IPS-15b (cell line): ENCODE measurements around the gene JAKMIP1.
"Not testable (repeated sequence)": the region's sequence is repeated elsewhere in the genome, so short reads cannot be mapped to it uniquely, and the experiment has no call there.

Source experiments
- H3K27me3 ChIP-seq: one replicate; pipeline ENCODE4 v1.6.1; 2013; ENCODE audit warnings: low read length; ENCODE audit not compliant: control insufficient read depth, insufficient read depth
- H3K36me3 ChIP-seq: one replicate; pipeline ENCODE4 v1.6.1; 2013; ENCODE audit warnings: low read length; ENCODE audit not compliant: control insufficient read depth, insufficient read depth
- H3K4me1 ChIP-seq: one replicate; pipeline ENCODE4 v1.6.1; 2013; ENCODE audit warnings: mild to moderate bottlenecking, low read length; ENCODE audit not compliant: control insufficient read depth, insufficient read depth
- H3K4me3 ChIP-seq: one replicate; pipeline ENCODE4 v1.5.1; 2013; ENCODE audit warnings: low read depth, low read length
- H3K9ac ChIP-seq: one replicate; pipeline ENCODE4 v1.6.1; 2013; ENCODE audit warnings: low read depth, mild to moderate bottlenecking, low read length
- H3K9me3 ChIP-seq: one replicate; pipeline ENCODE4 v1.6.1; 2013; ENCODE audit warnings: mild to moderate bottlenecking, low read length; ENCODE audit not compliant: control insufficient read depth, insufficient read depth

The JAKMIP1 gene

DNA sequence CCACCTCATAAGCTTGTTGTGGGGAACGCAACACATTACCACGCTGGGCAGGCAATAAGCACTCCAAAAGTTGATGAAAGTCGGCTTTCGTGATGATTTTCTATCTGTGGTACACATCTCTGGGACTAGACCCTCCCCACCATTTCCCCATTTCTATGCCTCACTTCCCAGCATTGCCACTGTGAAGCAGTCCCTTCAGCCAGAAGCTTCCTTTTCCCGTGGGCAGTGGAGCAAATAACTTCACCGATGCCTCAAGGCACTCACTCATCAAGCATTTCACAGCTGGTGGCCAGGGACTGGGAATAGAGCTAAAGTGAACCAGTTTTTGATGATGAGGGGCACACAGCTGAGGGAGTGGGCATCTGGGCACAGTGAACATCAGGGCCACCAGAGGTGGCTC is 201.0 kb downstream of the JAKMIP1 start:
- no peak overlapping the region for H3K9ac ChIP-seq
- H3K4me1 ChIP-seq, result no peaks in the 10 kb centered on the region
- no peaks in the 10 kb centered on the region for H3K27me3 ChIP-seq
- H3K4me3 ChIP-seq, result no peak overlapping the region
- H3K36me3 ChIP-seq, result no peaks in the 10 kb centered on the region
- no peaks in the 10 kb centered on the region for H3K9me3 ChIP-seq

DNA sequence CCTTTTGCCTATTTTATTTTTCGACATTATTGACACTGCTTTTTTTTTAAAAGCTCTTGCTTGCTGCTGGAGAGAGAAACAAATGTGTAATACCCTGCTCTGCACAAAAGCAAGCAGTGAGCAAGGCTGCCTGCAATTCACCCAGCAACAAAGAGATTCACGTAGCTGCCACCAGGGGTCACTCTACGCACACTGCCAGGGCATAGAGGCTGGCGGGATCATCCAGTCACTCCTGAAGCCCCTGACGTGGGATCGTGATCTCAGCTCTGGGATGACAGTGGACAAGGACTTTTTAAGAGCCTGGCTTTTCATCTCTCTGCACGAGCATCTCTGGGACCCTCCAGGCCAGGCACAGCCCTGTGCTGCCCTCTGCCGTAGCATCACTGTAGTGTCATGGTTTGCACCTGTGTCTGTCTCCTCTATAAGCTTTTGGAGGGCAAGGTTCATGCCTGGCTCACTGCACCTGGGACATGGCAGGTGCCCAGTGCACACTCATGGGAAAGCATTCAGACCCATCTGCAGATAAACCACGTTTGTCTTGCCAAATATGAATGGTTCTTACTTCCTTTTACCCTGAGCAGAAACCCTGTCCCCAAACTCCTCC is 201.9 kb downstream of the JAKMIP1 start:
- Histone ChIP-seq H3K9ac (no peak overlapping the region), H3K27me3 (no peaks in the 10 kb centered on the region), H3K36me3 (no peaks in the 10 kb centered on the region), H3K4me3 (no peak overlapping the region), H3K4me1 (no peaks in the 10 kb centered on the region), H3K9me3 (no peaks in the 10 kb centered on the region)

DNA sequence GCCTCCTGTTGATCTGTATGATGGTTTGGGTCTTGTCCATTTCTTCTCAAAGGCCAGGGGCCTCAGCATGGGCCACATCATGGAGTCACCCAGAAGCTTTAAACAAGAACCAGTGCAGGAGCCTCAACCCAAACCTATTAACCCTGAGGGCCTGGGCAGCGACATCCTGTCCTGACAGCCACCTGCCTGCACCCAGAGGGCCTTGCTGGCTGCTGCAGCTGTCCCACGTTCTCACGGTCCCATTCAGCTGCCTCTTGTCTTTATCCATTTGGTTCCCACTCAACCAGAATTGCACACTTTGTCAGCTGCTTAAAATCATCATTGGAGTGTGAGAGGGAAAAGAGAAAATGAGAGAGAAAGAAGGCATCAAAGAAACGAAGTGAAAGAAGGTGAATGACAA is 203.7 kb downstream of the JAKMIP1 start:
- H3K4me3 ChIP-seq, result no peak overlapping the region
- no peaks in the 10 kb centered on the region for H3K4me1 ChIP-seq
- H3K27me3 ChIP-seq, result no peaks in the 10 kb centered on the region
- no peaks in the 10 kb centered on the region for H3K36me3 ChIP-seq
- H3K9ac ChIP-seq, result no peak overlapping the region
- no peaks in the 10 kb centered on the region for H3K9me3 ChIP-seq

DNA sequence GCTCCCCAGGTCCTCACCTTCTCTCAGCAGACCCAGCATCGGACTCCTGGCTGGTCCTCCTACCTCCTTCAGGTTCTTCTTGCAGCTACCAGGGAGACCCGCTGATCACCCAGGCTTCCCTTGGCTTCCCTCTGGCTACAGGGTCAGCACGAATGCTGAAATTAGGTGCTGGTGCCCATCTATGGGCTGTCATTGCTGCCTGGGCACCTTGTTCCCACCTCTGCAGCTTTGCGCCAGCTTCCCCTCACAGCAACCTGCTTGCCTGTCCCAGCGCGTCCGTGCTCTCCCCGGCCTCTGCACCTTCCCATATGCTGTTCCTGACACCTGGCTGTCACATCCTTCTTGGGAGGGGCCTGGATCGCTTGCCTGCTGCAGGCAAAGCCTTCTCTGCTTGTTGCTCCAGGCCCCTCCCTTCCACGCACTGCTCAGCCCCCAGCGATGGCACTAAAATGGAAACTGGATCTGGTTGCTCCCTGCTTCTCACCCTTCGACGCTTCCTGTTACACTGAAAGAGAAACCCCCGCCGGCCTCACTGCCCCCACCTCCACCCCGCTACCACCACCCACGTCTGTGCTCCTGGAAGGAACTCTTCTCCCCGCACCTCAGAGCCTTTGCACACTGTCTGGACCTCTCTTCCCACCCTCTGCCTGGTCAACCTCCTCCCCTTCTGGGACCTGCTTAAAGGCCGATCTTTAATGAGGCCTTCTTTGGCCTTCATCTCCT is 204.3 kb downstream of the JAKMIP1 start:
- no peaks in the 10 kb centered on the region for H3K36me3 ChIP-seq
- no peak overlapping the region for H3K9ac ChIP-seq
- H3K4me1 ChIP-seq, result no peaks in the 10 kb centered on the region
- H3K9me3 ChIP-seq, result no peaks in the 10 kb centered on the region
- no peak overlapping the region for H3K4me3 ChIP-seq
- H3K27me3 ChIP-seq, result no peaks in the 10 kb centered on the region

DNA sequence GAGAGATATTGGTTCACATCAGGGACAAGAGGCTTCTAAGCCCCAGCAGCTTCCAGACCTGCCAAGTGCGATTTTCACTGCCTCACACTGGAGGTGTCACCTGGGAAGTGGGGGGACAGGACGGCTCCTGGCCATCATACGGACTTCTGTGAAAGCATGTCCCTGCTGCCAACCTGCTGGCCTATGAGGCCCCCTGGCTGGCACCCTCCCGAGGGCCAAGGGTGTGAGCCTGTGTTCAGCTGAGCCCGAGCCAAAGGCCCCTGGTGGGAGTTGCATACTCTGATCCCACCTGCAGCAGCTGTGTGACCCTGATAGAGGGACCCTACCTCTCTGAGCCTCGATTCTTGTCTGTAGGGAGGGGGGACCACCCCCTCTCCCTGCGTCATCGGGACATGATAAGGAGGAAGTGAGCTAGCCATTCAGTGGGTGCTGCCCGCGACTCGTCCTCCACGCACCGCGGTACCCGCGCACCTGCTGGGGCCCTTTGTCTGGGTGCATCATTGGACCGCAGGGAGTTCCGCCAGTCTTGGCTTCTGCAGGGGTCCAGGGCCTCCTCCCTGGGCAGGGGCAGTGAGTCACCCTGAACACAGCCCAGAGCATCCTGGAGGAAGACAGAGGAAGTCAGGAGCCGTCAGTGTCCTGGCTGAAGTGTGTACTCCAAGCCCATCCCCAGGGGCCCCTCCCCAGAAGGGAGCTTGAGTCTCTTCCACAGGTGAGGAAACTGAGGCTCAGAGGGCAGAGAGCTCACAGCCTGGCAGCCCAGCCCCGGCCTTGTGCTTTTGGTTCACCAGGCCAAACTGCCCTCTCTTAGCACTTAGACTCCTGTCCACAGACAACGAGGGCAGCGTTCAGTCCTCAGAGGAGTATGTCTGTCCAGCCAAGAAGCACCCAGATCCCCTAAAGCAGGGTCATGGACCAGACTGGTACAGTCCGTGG is 206.2 kb downstream of the JAKMIP1 start:
- no peaks in the 10 kb centered on the region for H3K27me3 ChIP-seq
- no peak overlapping the region for H3K9ac ChIP-seq
- no peak overlapping the region for H3K4me3 ChIP-seq
- no peaks in the 10 kb centered on the region for H3K9me3 ChIP-seq
- no peaks in the 10 kb centered on the region for H3K4me1 ChIP-seq
- H3K36me3 ChIP-seq, result no peaks in the 10 kb centered on the region

DNA sequence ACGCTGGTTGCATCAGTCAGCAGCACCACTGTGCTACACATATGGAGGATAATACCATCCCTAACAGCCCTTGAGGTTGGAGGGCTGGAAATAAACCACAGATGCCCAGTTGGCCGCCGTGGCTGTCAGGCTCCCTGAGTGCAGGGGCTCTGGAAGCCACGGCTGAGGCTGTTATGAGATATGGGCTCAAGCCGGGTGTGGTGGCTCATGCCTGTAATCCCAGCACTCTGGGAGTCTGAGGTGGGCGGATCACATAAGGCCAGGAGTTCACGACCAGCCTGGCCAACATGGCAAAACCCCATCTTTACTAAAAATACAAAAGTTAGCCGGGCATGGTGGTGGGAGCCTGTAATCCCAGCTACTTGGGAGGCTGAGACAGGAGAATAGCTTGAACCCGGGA is 207.0 kb downstream of the JAKMIP1 start:
- not testable (repeated sequence) for H3K36me3 ChIP-seq, H3K4me1 ChIP-seq, H3K9ac ChIP-seq, H3K27me3 ChIP-seq, H3K4me3 ChIP-seq, H3K9me3 ChIP-seq

DNA sequence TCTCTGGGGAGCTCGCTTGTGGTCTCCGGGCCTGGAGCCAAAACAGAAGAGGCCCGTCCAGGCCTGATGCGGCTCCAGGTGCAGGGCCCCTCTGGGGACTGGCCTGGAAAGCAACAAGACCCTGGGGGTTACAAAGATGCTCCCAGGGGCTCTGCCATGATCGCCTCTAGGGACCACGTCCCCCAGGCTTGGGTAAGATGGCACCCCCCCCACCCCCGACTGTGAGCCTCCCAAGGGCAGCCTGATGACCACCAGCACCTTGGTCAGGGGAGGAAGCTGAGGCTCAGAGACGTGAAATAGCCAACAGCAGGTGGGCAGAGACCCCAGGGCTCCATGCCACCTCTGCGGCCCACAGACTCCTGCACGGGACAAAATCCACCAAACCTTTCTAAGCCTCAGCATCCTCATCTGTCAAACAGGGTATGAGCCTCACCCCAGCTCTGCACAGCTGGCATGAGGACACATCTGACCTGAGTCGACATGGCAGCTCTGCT is 207.5 kb downstream of the JAKMIP1 start:
- Histone ChIP-seq H3K9ac (no peak overlapping the region), H3K4me1 (no peaks in the 10 kb centered on the region)

DNA sequence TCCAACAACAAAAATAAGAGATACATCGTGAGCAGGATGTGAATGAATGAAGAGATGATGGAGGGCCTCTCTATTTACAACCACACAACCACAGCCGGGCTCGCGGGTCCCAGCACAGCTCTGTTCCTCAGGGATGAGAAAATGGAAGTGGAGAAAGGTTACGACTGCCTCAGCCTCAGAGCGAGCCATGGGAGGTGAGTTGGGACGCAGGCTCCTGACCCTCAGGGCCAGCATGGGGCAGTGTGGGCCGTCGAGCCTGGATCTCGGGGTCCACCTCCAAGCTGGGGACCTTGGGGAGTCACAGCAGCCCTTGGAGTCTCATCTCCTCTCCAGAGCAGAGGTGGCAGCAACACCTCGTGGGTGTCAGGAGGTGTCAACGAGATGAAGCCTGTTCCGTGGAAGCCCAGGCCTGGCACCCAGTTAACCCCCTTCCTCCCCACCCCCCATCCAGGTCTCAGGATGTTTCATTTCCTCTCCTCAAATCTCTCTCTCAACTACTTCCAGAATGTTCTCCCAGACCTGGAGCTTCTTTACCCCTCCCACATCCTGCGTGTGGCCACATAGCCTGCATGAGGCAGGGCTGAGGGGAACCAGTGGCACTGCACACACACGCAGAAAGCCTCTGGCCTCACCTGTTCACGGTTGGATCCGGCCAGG is 208.1 kb downstream of the JAKMIP1 start:
- H3K36me3 ChIP-seq, result no peaks in the 10 kb centered on the region
- H3K4me1 ChIP-seq, result no peaks in the 10 kb centered on the region
- no peak overlapping the region for H3K4me3 ChIP-seq
- no peak overlapping the region for H3K9ac ChIP-seq
- H3K27me3 ChIP-seq, result no peaks in the 10 kb centered on the region
- H3K9me3 ChIP-seq, result no peaks in the 10 kb centered on the region

More for the DNA sequence above, 207.5 kb downstream of the JAKMIP1 start:
- no peaks in the 10 kb centered on the region for H3K9me3 ChIP-seq
- no peak overlapping the region for H3K4me3 ChIP-seq
- H3K36me3 ChIP-seq, result no peaks in the 10 kb centered on the region
- no peaks in the 10 kb centered on the region for H3K27me3 ChIP-seq

DNA sequence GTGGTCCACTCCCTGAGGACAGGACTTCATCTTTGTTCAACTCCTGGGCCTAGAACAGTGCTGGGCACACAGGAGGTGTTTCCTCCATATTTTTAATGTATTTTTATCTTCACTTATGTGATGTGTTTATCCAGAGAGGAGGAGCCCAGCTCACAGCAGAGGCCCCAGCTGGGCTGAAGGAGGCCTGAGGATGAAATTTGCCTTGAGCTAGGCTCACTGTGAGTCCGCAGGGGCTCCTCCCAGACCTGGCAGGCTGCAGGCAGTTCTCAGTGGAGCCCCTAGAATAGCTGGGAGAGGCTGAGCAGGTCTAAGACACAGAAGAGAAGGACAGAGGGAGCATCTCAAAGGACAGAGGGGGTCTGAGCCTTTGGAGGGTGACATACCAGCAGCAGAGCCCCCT is 208.9 kb downstream of the JAKMIP1 start:
- Histone ChIP-seq H3K27me3 (no peaks in the 10 kb centered on the region), H3K4me1 (no peaks in the 10 kb centered on the region), H3K9me3 (no peaks in the 10 kb centered on the region), H3K4me3 (no peak overlapping the region), H3K36me3 (no peaks in the 10 kb centered on the region), H3K9ac (no peak overlapping the region)

DNA sequence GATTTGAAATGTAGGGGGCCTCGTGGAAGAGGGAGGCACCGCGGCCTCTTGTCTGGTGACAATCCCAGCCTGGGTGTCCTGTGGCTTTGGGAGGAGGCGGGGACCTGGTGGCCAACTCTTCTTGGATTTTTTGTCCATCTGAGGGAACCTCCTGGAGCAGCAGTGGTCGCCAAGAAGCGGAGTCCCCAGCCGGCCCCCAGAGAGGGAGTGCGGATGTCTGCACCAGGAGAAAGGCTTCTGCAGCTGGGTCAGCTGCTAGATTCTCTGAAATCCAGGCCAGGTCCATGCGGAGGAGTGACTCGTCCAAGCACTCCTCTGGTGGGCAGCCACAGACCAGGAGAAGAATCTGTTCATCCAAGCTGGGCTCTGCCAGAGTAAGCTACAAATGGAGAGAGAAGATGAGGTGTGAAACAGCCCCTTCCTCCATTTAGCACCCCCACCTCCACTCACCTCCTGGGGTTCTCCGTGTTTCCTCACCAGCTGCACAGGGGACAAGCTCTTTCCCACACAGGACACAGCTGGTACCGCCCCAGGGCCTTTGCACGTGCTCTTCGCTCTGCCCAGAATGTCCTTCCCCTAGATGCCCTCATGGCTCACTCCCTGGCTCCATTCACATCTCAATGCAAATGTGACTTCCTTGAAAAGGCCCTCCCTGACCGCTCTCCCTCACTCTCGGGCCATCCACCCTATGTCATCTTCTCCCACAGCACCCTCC is 209.7 kb downstream of the JAKMIP1 start:
- Histone ChIP-seq H3K9ac (no peak overlapping the region), H3K9me3 (no peaks in the 10 kb centered on the region), H3K4me1 (no peaks in the 10 kb centered on the region), H3K27me3 (no peaks in the 10 kb centered on the region), H3K4me3 (no peak overlapping the region), H3K36me3 (no peaks in the 10 kb centered on the region)
